ENCODE results near the gene LRP8.
"Not testable (repeated sequence)": the region's sequence is repeated elsewhere in the genome, so short reads cannot be mapped to it uniquely, and the experiment has no call there.

Gene LRP8

GRCh38 chr1:53303243-53303642, 24.6 kb downstream of the LRP8 start:
- DNase-seq: no peak

- no peak for DNase-seq
Observed at GRCh38 chr1:53299233-53299632, 28.6 kb downstream of the LRP8 start.

- no peak for DNase-seq
Observed at GRCh38 chr1:53298045-53298637, 29.7 kb downstream of the LRP8 start.

- DNase-seq: no peak
Observed at GRCh38 chr1:53297195-53297594, 30.7 kb downstream of the LRP8 start.

GRCh38 chr1:53296117-53296749, 31.6 kb downstream of the LRP8 start:
- DNase-seq: no peak

GRCh38 chr1:53295726-53296116, 32.1 kb downstream of the LRP8 start:
- no peak for DNase-seq

GRCh38 chr1:53295295-53295694, 32.6 kb downstream of the LRP8 start:
- no peak for DNase-seq

GRCh38 chr1:53294567-53294966, 33.3 kb downstream of the LRP8 start:
- no peak for DNase-seq

- DNase-seq: no peak
Observed at GRCh38 chr1:53294061-53294460, 33.8 kb downstream of the LRP8 start.

GRCh38 chr1:53293123-53293522, 34.7 kb downstream of the LRP8 start:
- no peak for DNase-seq

- no peak for DNase-seq
Observed at GRCh38 chr1:53292690-53293089, 35.2 kb downstream of the LRP8 start.

- DNase-seq: no peak
Observed at GRCh38 chr1:53291574-53291973, 36.3 kb downstream of the LRP8 start.

- DNase-seq: no peak
Observed at GRCh38 chr1:53288790-53289429, 39.0 kb downstream of the LRP8 start.

- DNase-seq: no peak
Observed at GRCh38 chr1:53288002-53288789, 39.7 kb downstream of the LRP8 start.

GRCh38 chr1:53286955-53287354, 40.9 kb downstream of the LRP8 start:
- DNase-seq: no peak

- DNase-seq: no peak
Observed at GRCh38 chr1:53285969-53286760, 41.7 kb downstream of the LRP8 start.

- no peak for DNase-seq
Observed at GRCh38 chr1:53285546-53285945, 42.3 kb downstream of the LRP8 start.

- no peak for DNase-seq
Observed at GRCh38 chr1:53284224-53285020, 43.4 kb downstream of the LRP8 start.

GRCh38 chr1:53283156-53283555, 44.7 kb downstream of the LRP8 start:
- not testable (repeated sequence) for DNase-seq

GRCh38 chr1:53281133-53281532, 46.7 kb downstream of the LRP8 start:
- no peak for DNase-seq

- no peak for DNase-seq
Observed at GRCh38 chr1:53280496-53280895, 47.4 kb downstream of the LRP8 start.
